ENCODE data around the gene ESR1.

Gene ESR1

GRCh38 chr6:152176268-152176667 lies 368.8 kb downstream of the ESR1 start:
- no peak for DNase-seq (ENCODE audit: low spot score)

Measured in ecto neural progenitor cell (in vitro differentiated cells).